Ectodermal cell (in vitro differentiated cells): ENCODE results near the gene CATSPER1.

ENCODE experiments used
- H3K27ac ChIP-seq: 2 replicates; pipeline ENCODE4 v1.7.0; 2013; ENCODE audit warnings: mild to moderate bottlenecking, low read depth, low read length; ENCODE audit not compliant: insufficient read depth, poor library complexity, severe bottlenecking
- H3K27me3 ChIP-seq: 2 replicates; pipeline ENCODE4 v1.7.0; 2013; ENCODE audit warnings: mild to moderate bottlenecking, low read length; ENCODE audit not compliant: insufficient read depth, control insufficient read depth, poor library complexity, severe bottlenecking
- H3K36me3 ChIP-seq: one replicate; pipeline ENCODE4 v1.7.0; 2013; ENCODE audit warnings: low read length; ENCODE audit not compliant: control insufficient read depth, insufficient read depth
- H3K4me1 ChIP-seq: one replicate; pipeline ENCODE4 v1.7.0; 2013; ENCODE audit warnings: low read length; ENCODE audit not compliant: control insufficient read depth, insufficient read depth
- H3K4me3 ChIP-seq: 2 replicates; pipeline ENCODE4 v1.7.0; 2013; ENCODE audit warnings: low read depth, low read length, control low read depth; ENCODE audit not compliant: insufficient read depth
- H3K9me3 ChIP-seq: 2 replicates; pipeline ENCODE4 v1.7.0; 2013; ENCODE audit warnings: mild to moderate bottlenecking, low read length, moderate library complexity; ENCODE audit not compliant: control insufficient read depth
- WGBS, 2 experiments: methylation state at CpG; one replicate each; pipeline ENCODE4 v1.1.7; 2013; ENCODE audit warnings: missing lambda C conversion rate in 2 of 2; 5-methylcytosine and 5-hydroxymethylcytosine counted together

The CATSPER1 gene

GRCh38 chr11:65981972-65982823 lies 44.1 kb downstream of the CATSPER1 start:
- no peak overlapping the region for H3K27ac ChIP-seq
- no peaks in the 10 kb centered on the region for H3K27me3 ChIP-seq
- H3K9me3 ChIP-seq, result no peaks in the 10 kb centered on the region
- H3K4me3 ChIP-seq, result no peak overlapping the region
- 86 to 87% methylated on average over 16 of the region's 16 CpGs for WGBS, 2 experiments
- H3K4me1 ChIP-seq, result no peaks in the 10 kb centered on the region
- H3K36me3 ChIP-seq, result peaks cover 15% of the 10 kb centered on the region

- Histone ChIP-seq H3K27ac (no peak overlapping the region), H3K4me3 (no peak overlapping the region), H3K36me3 (peaks cover 20% of the 10 kb centered on the region), H3K9me3 (no peaks in the 10 kb centered on the region), H3K27me3 (no peaks in the 10 kb centered on the region), H3K4me1 (no peaks in the 10 kb centered on the region)
- WGBS, 2 experiments, result 90 to 94% methylated on average over 12 of the region's 12 CpGs
Measured at GRCh38 chr11:65981101-65981740, 45.1 kb downstream of the CATSPER1 start.

GRCh38 chr11:65979261-65979759 lies 47.0 kb downstream of the CATSPER1 start:
- no peaks in the 10 kb centered on the region for H3K4me1 ChIP-seq
- H3K36me3 ChIP-seq, result peaks cover 20% of the 10 kb centered on the region
- H3K27me3 ChIP-seq, result no peaks in the 10 kb centered on the region
- no peaks in the 10 kb centered on the region for H3K9me3 ChIP-seq
- no peak overlapping the region for H3K4me3 ChIP-seq
- no peak overlapping the region for H3K27ac ChIP-seq
- 94 to 97% methylated on average over 10 of the region's 10 CpGs for WGBS, 2 experiments

GRCh38 chr11:65978391-65979238 lies 47.7 kb downstream of the CATSPER1 start:
- Histone ChIP-seq H3K27me3 (no peaks in the 10 kb centered on the region), H3K4me1 (no peaks in the 10 kb centered on the region), H3K36me3 (peaks cover 21% of the 10 kb centered on the region), H3K9me3 (no peaks in the 10 kb centered on the region), H3K4me3 (no peak overlapping the region), H3K27ac (no peak overlapping the region)
- 95 to 96% methylated on average over 34 of the region's 34 CpGs for WGBS, 2 experiments

GRCh38 chr11:65977621-65978390 lies 48.5 kb downstream of the CATSPER1 start:
- H3K4me1 ChIP-seq, result no peaks in the 10 kb centered on the region
- no peak overlapping the region for H3K27ac ChIP-seq
- no peaks in the 10 kb centered on the region for H3K27me3 ChIP-seq
- H3K9me3 ChIP-seq, result no peaks in the 10 kb centered on the region
- WGBS, 2 experiments, result 92% methylated on average over 29 of the region's 29 CpGs
- peaks cover 28% of the 10 kb centered on the region for H3K36me3 ChIP-seq
- H3K4me3 ChIP-seq, result no peak overlapping the region

- Histone ChIP-seq H3K9me3 (no peaks in the 10 kb centered on the region), H3K27me3 (no peaks in the 10 kb centered on the region), H3K36me3 (peaks cover 28% of the 10 kb centered on the region), H3K4me1 (no peaks in the 10 kb centered on the region), H3K4me3 (no peak overlapping the region), H3K27ac (no peak overlapping the region)
- WGBS, 2 experiments, result 92 to 93% methylated on average over 43 of the region's 43 CpGs
Measured at GRCh38 chr11:65976216-65977176, 49.8 kb downstream of the CATSPER1 start.

GRCh38 chr11:65975771-65976170 lies 50.5 kb downstream of the CATSPER1 start:
- no peaks in the 10 kb centered on the region for H3K27me3 ChIP-seq
- 95 to 96% methylated on average over 9 of the region's 9 CpGs for WGBS, 2 experiments
- no peaks in the 10 kb centered on the region for H3K4me1 ChIP-seq
- peaks cover 28% of the 10 kb centered on the region for H3K36me3 ChIP-seq
- H3K27ac ChIP-seq, result no peak overlapping the region
- H3K4me3 ChIP-seq, result no peak overlapping the region
- H3K9me3 ChIP-seq, result no peaks in the 10 kb centered on the region

GRCh38 chr11:65973439-65974110 lies 52.7 kb downstream of the CATSPER1 start:
- 92 to 93% methylated on average over 13 of the region's 13 CpGs for WGBS, 2 experiments

More at GRCh38 chr11:65973439-65974110, 52.7 kb downstream of the CATSPER1 start:
- Histone ChIP-seq H3K9me3 (no peaks in the 10 kb centered on the region), H3K4me3 (no peak overlapping the region), H3K36me3 (peaks cover 40% of the 10 kb centered on the region), H3K4me1 (no peaks in the 10 kb centered on the region), H3K27ac (no peak overlapping the region), H3K27me3 (no peaks in the 10 kb centered on the region)
